Measurements from ENCODE around the gene ERC2. TPM values are rescaled to one million over a fixed set of nuclear protein-coding genes. Genes with fewer than 3 reads are reported as not detected.

Gene ERC2
- total and polyA plus RNA-seq, 2 of the 13 experiments (the other 11 are each of a cell fraction or from before 2014, with no cell fraction given), result 0.16 to 0.22 TPM

- TF ChIP-seq, protein P1, sequence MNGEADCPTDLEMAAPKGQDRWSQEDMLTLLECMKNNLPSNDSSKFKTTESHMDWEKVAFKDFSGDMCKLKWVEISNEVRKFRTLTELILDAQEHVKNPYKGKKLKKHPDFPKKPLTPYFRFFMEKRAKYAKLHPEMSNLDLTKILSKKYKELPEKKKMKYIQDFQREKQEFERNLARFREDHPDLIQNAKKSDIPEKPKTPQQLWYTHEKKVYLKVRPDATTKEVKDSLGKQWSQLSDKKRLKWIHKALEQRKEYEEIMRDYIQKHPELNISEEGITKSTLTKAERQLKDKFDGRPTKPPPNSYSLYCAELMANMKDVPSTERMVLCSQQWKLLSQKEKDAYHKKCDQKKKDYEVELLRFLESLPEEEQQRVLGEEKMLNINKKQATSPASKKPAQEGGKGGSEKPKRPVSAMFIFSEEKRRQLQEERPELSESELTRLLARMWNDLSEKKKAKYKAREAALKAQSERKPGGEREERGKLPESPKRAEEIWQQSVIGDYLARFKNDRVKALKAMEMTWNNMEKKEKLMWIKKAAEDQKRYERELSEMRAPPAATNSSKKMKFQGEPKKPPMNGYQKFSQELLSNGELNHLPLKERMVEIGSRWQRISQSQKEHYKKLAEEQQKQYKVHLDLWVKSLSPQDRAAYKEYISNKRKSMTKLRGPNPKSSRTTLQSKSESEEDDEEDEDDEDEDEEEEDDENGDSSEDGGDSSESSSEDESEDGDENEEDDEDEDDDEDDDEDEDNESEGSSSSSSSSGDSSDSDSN (CRISPR knock-in tag; IDR thresholded peaks at IDR 0.05), result no peak
- TF ChIP-seq, protein P2, sequence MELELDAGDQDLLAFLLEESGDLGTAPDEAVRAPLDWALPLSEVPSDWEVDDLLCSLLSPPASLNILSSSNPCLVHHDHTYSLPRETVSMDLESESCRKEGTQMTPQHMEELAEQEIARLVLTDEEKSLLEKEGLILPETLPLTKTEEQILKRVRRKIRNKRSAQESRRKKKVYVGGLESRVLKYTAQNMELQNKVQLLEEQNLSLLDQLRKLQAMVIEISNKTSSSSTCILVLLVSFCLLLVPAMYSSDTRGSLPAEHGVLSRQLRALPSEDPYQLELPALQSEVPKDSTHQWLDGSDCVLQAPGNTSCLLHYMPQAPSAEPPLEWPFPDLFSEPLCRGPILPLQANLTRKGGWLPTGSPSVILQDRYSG (CRISPR knock-in tag; IDR thresholded peaks at IDR 0.05), result no peak
- TF ChIP-seq ZNF136 (CRISPR knock-in tag; IDR thresholded peaks at IDR 0.05; ENCODE audit: low read depth) (no peak), RBFOX2 (IDR thresholded peaks at IDR 0.05; ENCODE audit: low read depth, low read length) (no peak), HBP1 (CRISPR knock-in tag; IDR thresholded peaks at IDR 0.05; ENCODE audit: low read depth) (no peak), PHF20 (CRISPR knock-in tag; IDR thresholded peaks at IDR 0.05) (no peak), MYPOP (CRISPR knock-in tag; IDR thresholded peaks at IDR 0.05) (no peak), SAFB2 (CRISPR knock-in tag; IDR thresholded peaks at IDR 0.05; ENCODE audit: borderline replicate concordance, low read depth) (no peak), ZNF512 (CRISPR knock-in tag; IDR thresholded peaks at IDR 0.05) (no peak), BORCS8-MEF2B (CRISPR knock-in tag; IDR thresholded peaks at IDR 0.05) (no peak), EHMT2 (IDR thresholded peaks at IDR 0.05; ENCODE audit: borderline replicate concordance, low read depth, low read length) (no peak), NFYC (CRISPR knock-in tag; IDR thresholded peaks at IDR 0.05) (no peak), TBL1XR1 (IDR thresholded peaks at IDR 0.05; ENCODE audit: borderline replicate concordance, low read length, partially characterized antibody) (no peak), KLF13 (CRISPR knock-in tag; IDR thresholded peaks at IDR 0.05) (no peak), CC2D1A (CRISPR knock-in tag; IDR thresholded peaks at IDR 0.05) (no peak)
- TF ChIP-seq, protein P3, sequence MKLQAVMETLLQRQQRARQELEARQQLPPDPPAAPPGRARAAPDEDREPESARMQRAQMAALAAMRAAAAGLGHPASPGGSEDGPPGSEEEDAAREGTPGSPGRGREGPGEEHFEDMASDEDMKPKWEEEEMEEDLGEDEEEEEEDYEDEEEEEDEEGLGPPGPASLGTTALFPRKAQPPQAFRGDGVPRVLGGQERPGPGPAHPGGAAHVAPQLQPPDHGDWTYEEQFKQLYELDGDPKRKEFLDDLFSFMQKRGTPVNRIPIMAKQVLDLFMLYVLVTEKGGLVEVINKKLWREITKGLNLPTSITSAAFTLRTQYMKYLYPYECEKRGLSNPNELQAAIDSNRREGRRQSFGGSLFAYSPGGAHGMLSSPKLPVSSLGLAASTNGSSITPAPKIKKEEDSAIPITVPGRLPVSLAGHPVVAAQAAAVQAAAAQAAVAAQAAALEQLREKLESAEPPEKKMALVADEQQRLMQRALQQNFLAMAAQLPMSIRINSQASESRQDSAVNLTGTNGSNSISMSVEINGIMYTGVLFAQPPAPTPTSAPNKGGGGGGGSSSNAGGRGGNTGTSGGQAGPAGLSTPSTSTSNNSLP (IDR thresholded peaks at IDR 0.05; ENCODE audit: low read depth, low read length), result no peak
- no peak for FAIRE-seq
- no TSS peak for BruUV-seq (replicated peaks)
- Histone ChIP-seq H3K4me1 (ENCODE audit: insufficient read depth, low read length) (no peaks in the 10 kb centered on the region), H3K4me3 (replicated peaks in 1 of 3; ENCODE audit: insufficient read depth in 1 of 3, low read depth in 2 of 3, low read length in 3 of 3) (no peak overlapping the region), H4K20me1 (ENCODE audit: insufficient read depth, low read length) (no peaks in the 10 kb centered on the region), H3K36me3 (replicated peaks in 1 of 2; ENCODE audit: control insufficient read depth in 1 of 2, insufficient read depth in 2 of 2, low read length in 2 of 2) (no peaks in the 10 kb centered on the region), H2AFZ (ENCODE audit: low read length) (no peak overlapping the region), H3K79me2 (ENCODE audit: insufficient read depth, low read length) (no peaks in the 10 kb centered on the region), H3K4me2 (ENCODE audit: low read depth, low read length) (no peak overlapping the region), H3K27ac (ENCODE audit: extremely low read length, insufficient read depth, low read length) (no peak overlapping the region), H3K9ac (ENCODE audit: insufficient read depth, low read depth, low read length) (no peak overlapping the region), H3K9me3 (ENCODE audit: low read length) (no peaks in the 10 kb centered on the region), H3K27me3 (ENCODE audit: control insufficient read depth in 1 of 2, insufficient read depth in 2 of 2, low read length in 2 of 2) (no peaks in the 10 kb centered on the region; a peak in 1 of 5 replicates)
- intact Hi-C loops (cut with micrococcal nuclease; ENCODE audit: unreplicated experiment), result no loop called here
- in situ Hi-C loops (cut with HindIII; ENCODE audit: extremely low pct_ligation_motif_present, low pct_unique_long_range_greater_than_20kb), result no loop called here
- POLR2A ChIA-PET, result no interaction called here
- no peak for ATAC-seq
- 5% methylated on average over 5 of the region's 5 CpGs for WGBS (ENCODE audit: low lambda C conversion rate)
- DNase-seq (ENCODE audit: low spot score), result no peak
- CTCF ChIA-PET (ENCODE audit: low intra/inter-chr PET ratio, low total read pairs), result no interaction called here
These were observed 688.7 kb downstream of the ERC2 start for GRCh38 chr3:55779543-55779942.
